Suprapubic skin (tissue), 4 donors: Measurements from ENCODE around the gene TSPAN13. TPM values are rescaled to one million over a fixed set of nuclear protein-coding genes. Genes with fewer than 3 reads are reported as not detected.

Source experiments
- DNase-seq, 2 donors: peaks; one replicate each; pipeline ENCODE4 v3.0.0-alpha.2; 2019; ENCODE audit warnings: low spot score in 2 of 2
- H3K27ac ChIP-seq: fragments of 200-600 bp; sonication (generic); one replicate; pipeline ENCODE4 v1.5.1; 2019
- H3K27me3 ChIP-seq: fragments of 200-600 bp; sonication (generic); one replicate; pipeline ENCODE4 v1.5.1; 2019
- H3K36me3 ChIP-seq: fragments of 200-600 bp; sonication (generic); one replicate; pipeline ENCODE4 v1.5.1; 2019
- H3K4me1 ChIP-seq: fragments of 200-600 bp; sonication (generic); one replicate; pipeline ENCODE4 v1.5.1; 2019
- H3K4me3 ChIP-seq: fragments of 200-600 bp; sonication (generic); one replicate; pipeline ENCODE4 v1.5.1; 2019; ENCODE audit warnings: mild to moderate bottlenecking
- H3K9me3 ChIP-seq: fragments of 200-600 bp; sonication (generic); one replicate; pipeline ENCODE4 v1.5.1; 2019
- CTCF ChIP-seq, 2 donors: fragments of 200-600 bp in 1 of 2; fragments of 450-650 bp in 1 of 2; sonication (generic) in 1 of 2; IDR thresholded peaks; one replicate each; pipeline ENCODE4 v1.5.1; 2016 to 2019; ENCODE audit warnings: antibody characterized with exemption in 2 of 2, mild to moderate bottlenecking in 1 of 2, moderate library complexity in 1 of 2
- EP300 ChIP-seq: sonication (generic); formaldehyde crosslinking; IDR thresholded peaks from one replicate; pipeline ENCODE4 v1.6.1; 2017; ENCODE audit warnings: antibody characterized with exemption
- POLR2A ChIP-seq, 2 donors: fragments of 450-650 bp; IDR thresholded peaks; one replicate each; pipeline ENCODE4 v1.6.1; 2017; ENCODE audit warnings: antibody characterized with exemption in 2 of 2, mild to moderate bottlenecking in 2 of 2, moderate library complexity in 2 of 2
- POLR2AphosphoS5 ChIP-seq, 3 donors: sonication (generic); formaldehyde crosslinking; IDR thresholded peaks; one replicate each; pipeline ENCODE4 v1.6.1; 2017; ENCODE audit warnings: antibody characterized with exemption in 3 of 3
- WGBS: methylation state at CpG from one replicate; pipeline ENCODE4 v1.1.5; 2018; 5-methylcytosine and 5-hydroxymethylcytosine counted together
- total RNA-seq, 4 donors: library from RNA; depleted of rRNA; stranded (reverse); fragments of >200 nt; gene quantifications; one replicate each; pipeline ENCODE4 v1.1.0, GENCODE V29; 2016

The TSPAN13 gene
- total RNA-seq, 4 donors from 2014 or later: 6.9 to 17.2 (median 12.4) TPM

DNA sequence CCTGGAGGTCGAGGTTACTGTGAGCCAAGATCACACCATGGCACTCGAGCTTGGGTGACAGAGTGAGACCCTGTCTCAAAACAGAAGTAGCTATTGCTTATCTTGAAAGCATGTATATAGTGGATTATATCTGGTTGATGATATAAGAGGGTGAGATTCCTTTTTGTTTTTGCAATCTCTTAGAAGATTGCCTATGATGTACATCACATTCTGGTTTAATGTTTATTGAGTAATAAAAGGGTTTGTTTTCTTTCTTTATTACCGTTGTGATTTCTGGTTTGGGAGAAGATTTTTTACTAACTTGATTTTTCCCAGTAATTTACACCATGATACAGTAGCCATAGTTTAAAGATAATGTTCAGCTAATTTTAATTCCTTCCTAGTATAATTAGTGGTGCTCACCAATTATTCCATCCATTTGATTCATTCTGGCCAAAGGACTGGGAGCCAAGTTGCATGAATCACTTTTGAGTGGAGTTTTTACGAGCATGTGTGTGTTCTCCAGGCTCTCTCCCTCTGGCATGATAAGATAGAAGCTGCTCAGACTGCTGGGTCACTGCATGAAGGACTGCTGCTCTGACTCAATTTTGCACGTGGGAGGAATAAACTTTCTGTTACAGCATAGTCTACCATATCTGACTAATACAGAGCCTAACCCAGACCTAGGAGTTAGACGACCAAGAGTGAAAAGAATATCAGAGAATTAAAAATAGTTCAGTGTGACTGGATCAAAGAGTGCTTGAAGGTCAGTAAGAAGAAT is 13.5 kb upstream of the TSPAN13 start:
- H3K9me3 ChIP-seq: no peaks in the 10 kb centered on the region
- no peak overlapping the region for H3K27ac ChIP-seq
- H3K27me3 ChIP-seq: no peaks in the 10 kb centered on the region
- TF ChIP-seq POLR2AphosphoS5 (IDR thresholded peaks at IDR 0.05) (no peak), CTCF (IDR thresholded peaks at IDR 0.05) (no peak), POLR2A (IDR thresholded peaks at IDR 0.05) (no peak), EP300 (no peak)
- DNase-seq: no peak
- H3K4me3 ChIP-seq: no peak overlapping the region
- H3K4me1 ChIP-seq: peaks cover 6% of the 10 kb centered on the region
- 43% methylated on average over 6 of the region's 6 CpGs for WGBS
- H3K36me3 ChIP-seq: no peaks in the 10 kb centered on the region

DNA sequence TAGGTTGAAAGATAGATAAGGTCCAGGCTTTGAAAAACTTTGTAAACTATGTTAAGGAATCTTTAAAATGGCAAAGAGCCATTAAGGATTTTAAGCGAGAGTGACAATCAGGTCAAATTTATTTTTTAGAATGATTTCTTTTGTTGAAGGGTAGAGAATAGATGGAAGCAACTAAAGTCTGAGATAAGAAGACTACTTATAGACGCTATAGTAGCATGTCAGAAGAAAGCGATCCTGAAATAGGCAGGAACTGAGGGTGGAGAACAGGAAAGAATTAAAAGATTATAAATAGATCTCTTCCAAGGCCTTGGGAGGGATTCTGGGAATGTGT is 13.0 kb upstream of the TSPAN13 start:
- Histone ChIP-seq H3K4me1 (peaks cover 6% of the 10 kb centered on the region), H3K4me3 (no peak overlapping the region), H3K36me3 (no peaks in the 10 kb centered on the region), H3K9me3 (no peaks in the 10 kb centered on the region), H3K27me3 (no peaks in the 10 kb centered on the region), H3K27ac (no peak overlapping the region)
- no peak for TF ChIP-seq EP300
- no peak for TF ChIP-seq POLR2A (IDR thresholded peaks at IDR 0.05)
- no peak for TF ChIP-seq POLR2AphosphoS5 (IDR thresholded peaks at IDR 0.05)
- TF ChIP-seq CTCF (IDR thresholded peaks at IDR 0.05): no peak
- no peak for DNase-seq
- 77% methylated on average over 3 of the region's 3 CpGs for WGBS

- peaks cover 6% of the 10 kb centered on the region for H3K4me1 ChIP-seq
- no peaks in the 10 kb centered on the region for H3K36me3 ChIP-seq
- 44% methylated on average over 1 of the region's 1 CpG for WGBS
- DNase-seq: no peak
- H3K27ac ChIP-seq: no peak overlapping the region
- TF ChIP-seq POLR2A (IDR thresholded peaks at IDR 0.05): no peak
- no peak for TF ChIP-seq POLR2AphosphoS5 (IDR thresholded peaks at IDR 0.05)
- no peak for TF ChIP-seq EP300
- no peak for TF ChIP-seq CTCF (IDR thresholded peaks at IDR 0.05)
- no peak overlapping the region for H3K4me3 ChIP-seq
- H3K27me3 ChIP-seq: no peaks in the 10 kb centered on the region
- no peaks in the 10 kb centered on the region for H3K9me3 ChIP-seq
These were observed 12.6 kb upstream of the TSPAN13 start for GRCh38 chr7:16740996-16741395.

DNA sequence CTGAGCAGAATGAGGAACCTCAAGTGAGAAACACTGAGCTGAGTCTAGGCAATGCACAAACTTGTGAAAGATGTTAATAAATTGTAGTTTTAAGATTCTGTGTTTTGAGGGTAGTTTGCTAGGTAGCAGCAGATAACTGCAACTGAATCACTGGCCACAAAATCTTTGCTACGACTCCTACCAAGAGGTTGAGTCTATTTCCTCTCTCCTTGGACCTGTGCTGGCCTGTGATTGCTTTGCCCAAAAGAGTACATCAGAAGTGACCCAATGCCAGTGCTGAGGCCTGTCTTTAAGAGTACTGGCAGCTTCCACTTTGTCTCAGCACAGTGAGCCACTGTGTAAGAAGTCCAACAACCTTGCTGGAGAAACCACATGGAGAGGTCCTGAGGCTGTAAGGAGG is 11.9 kb upstream of the TSPAN13 start:
- no peak for DNase-seq
- H3K36me3 ChIP-seq: no peaks in the 10 kb centered on the region
- no peaks in the 10 kb centered on the region for H3K27me3 ChIP-seq
- H3K4me1 ChIP-seq: peaks cover 6% of the 10 kb centered on the region
- no peaks in the 10 kb centered on the region for H3K9me3 ChIP-seq
- no peak overlapping the region for H3K27ac ChIP-seq
- H3K4me3 ChIP-seq: no peak overlapping the region
- WGBS: 100% methylated on average over 1 of the region's 1 CpG
- TF ChIP-seq POLR2A (IDR thresholded peaks at IDR 0.05): no peak
- no peak for TF ChIP-seq POLR2AphosphoS5 (IDR thresholded peaks at IDR 0.05)
- no peak for TF ChIP-seq EP300
- no peak for TF ChIP-seq CTCF (IDR thresholded peaks at IDR 0.05)

- no peak for DNase-seq
- H3K9me3 ChIP-seq: no peaks in the 10 kb centered on the region
- H3K27me3 ChIP-seq: no peaks in the 10 kb centered on the region
- peaks cover 12% of the 10 kb centered on the region for H3K4me1 ChIP-seq
- H3K4me3 ChIP-seq: no peak overlapping the region
- no peaks in the 10 kb centered on the region for H3K36me3 ChIP-seq
- TF ChIP-seq POLR2AphosphoS5 (IDR thresholded peaks at IDR 0.05): no peak
- TF ChIP-seq EP300: no peak
- TF ChIP-seq CTCF (IDR thresholded peaks at IDR 0.05): no peak
- no peak for TF ChIP-seq POLR2A (IDR thresholded peaks at IDR 0.05)
- WGBS: 95% methylated on average over 3 of the region's 3 CpGs
- no peak overlapping the region for H3K27ac ChIP-seq
These were observed 11.0 kb upstream of the TSPAN13 start for GRCh38 chr7:16742547-16742946.
